Activated CD4-positive, CD25-positive, alpha-beta regulatory T cell (primary cell): ENCODE measurements around the gene LAMB1.

Experiments used
- DNase-seq, 4 experiments: peaks; one replicate each; lab custom pipeline; 2025; lab: John Stamatoyannopoulos, UW

The LAMB1 gene

GRCh38 chr7:107877731-107878382 lies 125.1 kb downstream of the LAMB1 start:
- no peak for DNase-seq

GRCh38 chr7:107876916-107877315 lies 126.0 kb downstream of the LAMB1 start:
- no peak for DNase-seq

- DNase-seq, result no peak
These were observed 128.1 kb downstream of the LAMB1 start for GRCh38 chr7:107874605-107875446.

- DNase-seq, result no peak
These were observed 128.8 kb downstream of the LAMB1 start for GRCh38 chr7:107874111-107874510.
